Gastrocnemius medialis (tissue), 4 donors: Measurements from ENCODE around the gene SARS1.

Source experiments
- CTCF ChIP-seq, 5 experiments: fragments of 450-650 bp in 3 of 5; fragments of 200-600 bp in 2 of 5; sonication (generic) in 2 of 5; IDR thresholded peaks in 4 of 5; conservative IDR thresholded peaks in 1 of 5; 1 replicate in 4 of 5; 2 replicates in 1 of 5; pipeline ENCODE4 v1.5.1; 2016 to 2019; ENCODE audit warnings: antibody characterized with exemption in 5 of 5, mild to moderate bottlenecking in 3 of 5, moderate library complexity in 3 of 5
- POLR2A ChIP-seq, 2 donors: fragments of 450-650 bp; IDR thresholded peaks; one replicate each; pipeline ENCODE4 v1.6.1; 2017; ENCODE audit warnings: antibody characterized with exemption in 2 of 2, mild to moderate bottlenecking in 2 of 2, moderate library complexity in 2 of 2

- no peak for TF ChIP-seq POLR2A (IDR thresholded peaks at IDR 0.05)
- TF ChIP-seq CTCF (IDR thresholded peaks at IDR 0.05 in 4 of 5, conservative IDR thresholded peaks at IDR 0.05 in 1 of 5), result no peak
Measured at GRCh38 chr1:109235137-109235536, 21.4 kb downstream of the SARS1 start.
